Left lung (tissue), 10 donors: Measurements from ENCODE around the gene MICAL3. TPM values are rescaled to one million over a fixed set of nuclear protein-coding genes. Genes with fewer than 3 reads are reported as not detected.

Experiments used
- ATAC-seq: fragments of 200-7000 bp; cut with Tn5 transposase; one replicate; pipeline ENCODE4 v1.9.1; 2020; ENCODE audit warnings: moderate library complexity
- DNase-seq, 4 donors: peaks; one replicate each; pipeline ENCODE4 v3.0.0-alpha.2; 2013 to 2020
- H3K27ac ChIP-seq, 2 donors: fragments of 200-600 bp; sonication (generic) in 1 of 2; one replicate each; pipeline versions ENCODE4 v1.5.0 to v1.8.0; 2020 to 2021
- H3K27me3 ChIP-seq, 2 donors: fragments of 200-600 bp; sonication (generic) in 1 of 2; one replicate each; pipeline versions ENCODE4 v1.5.0 to v1.8.0; 2020 to 2021
- H3K36me3 ChIP-seq, 2 donors: fragments of 200-600 bp; sonication (generic) in 1 of 2; one replicate each; pipeline versions ENCODE4 v1.5.0 to v1.8.0; 2020 to 2021
- H3K4me1 ChIP-seq, 2 donors: fragments of 200-600 bp; one replicate each; pipeline ENCODE4 v1.8.0; 2021
- H3K4me3 ChIP-seq, 2 donors: fragments of 200-600 bp; sonication (generic) in 1 of 2; one replicate each; pipeline versions ENCODE4 v1.5.0 to v1.8.0; 2020 to 2021; ENCODE audit warnings: mild to moderate bottlenecking in 1 of 2
- H3K9me3 ChIP-seq, 2 donors: fragments of 200-600 bp; sonication (generic) in 1 of 2; one replicate each; pipeline versions ENCODE4 v1.5.0 to v1.8.0; 2020 to 2021
- CTCF ChIP-seq, 2 donors: fragments of 200-600 bp; sonication (generic) in 1 of 2; IDR thresholded peaks; one replicate each; pipeline versions ENCODE4 v1.5.0 to v1.8.0; 2021; ENCODE audit warnings: antibody characterized with exemption in 2 of 2
- intact Hi-C, 2 donors: fragments of 100-400 bp; cut with DNase I; formaldehyde crosslinking; loops; one replicate each; pipeline versions ENCODE4 v1.11.2 to v1.14.2; 2022
- polyA plus RNA-seq, 6 donors: library from polyadenylated mRNA; unstranded; fragments of 120-200 nt; gene quantifications; one replicate each; pipeline ENCODE4 v1.2.1, GENCODE V29; 2013; ENCODE audit not compliant: insufficient read length in 6 of 6
- total RNA-seq, 2 donors: library from RNA; stranded (reverse); fragmentation: NEBNext Ultra II Directional; extraction: Animal tissue kit (Norgen Biotek cat#: 25700); gene quantifications; one replicate each; pipeline ENCODE4 v1.2.1, GENCODE V29; 2021
- donor health status: DM: no; HTN: yes; CAD: no.
- donor health status: DM: no; HTN: no; CAD: no.

The MICAL3 gene
- total and polyA plus RNA-seq, 8 donors: 24.9 to 64.8 (median 56.2) TPM

- Histone ChIP-seq H3K4me1 (peaks cover 11 to 13% of the 10 kb centered on the region in 2 donors), H3K27ac (no peak overlapping the region), H3K4me3 (no peak overlapping the region), H3K9me3 (no peaks in the 10 kb centered on the region), H3K27me3 (no peaks in the 10 kb centered on the region), H3K36me3 (no peaks in the 10 kb centered on the region)
- ATAC-seq: no peak
- intact Hi-C loops: no loop called here
- DNase-seq: no peak
- no peak for TF ChIP-seq CTCF (IDR thresholded peaks at IDR 0.05)
Observed at GRCh38 chr22:17916226-17916889, 108.0 kb downstream of the MICAL3 start.

- Histone ChIP-seq H3K36me3 (no peaks in the 10 kb centered on the region), H3K27ac (no peak overlapping the region), H3K27me3 (no peaks in the 10 kb centered on the region), H3K4me1 (peaks cover 11 to 12% of the 10 kb centered on the region in 2 donors), H3K9me3 (no peaks in the 10 kb centered on the region), H3K4me3 (no peak overlapping the region)
- no peak for ATAC-seq
- no peak for TF ChIP-seq CTCF (IDR thresholded peaks at IDR 0.05)
- intact Hi-C loops: no loop called here
- DNase-seq: no peak
Observed at GRCh38 chr22:17915676-17916075, 108.7 kb downstream of the MICAL3 start.

GRCh38 chr22:17915188-17915587, 109.2 kb downstream of the MICAL3 start:
- intact Hi-C loops: no loop called here
- H3K27me3 ChIP-seq: no peaks in the 10 kb centered on the region
- no peaks in the 10 kb centered on the region for H3K9me3 ChIP-seq
- DNase-seq (no peak), ATAC-seq (no peak)
- TF ChIP-seq CTCF (IDR thresholded peaks at IDR 0.05): no peak
- no peak overlapping the region for H3K27ac ChIP-seq
- no peaks in the 10 kb centered on the region for H3K36me3 ChIP-seq
- peaks cover 9 to 15% of the 10 kb centered on the region in 2 donors for H3K4me1 ChIP-seq
- no peak overlapping the region for H3K4me3 ChIP-seq

- Histone ChIP-seq H3K27ac (no peak overlapping the region), H3K4me1 (peaks cover 5 to 12% of the 10 kb centered on the region in 2 donors), H3K27me3 (no peaks in the 10 kb centered on the region), H3K36me3 (no peaks in the 10 kb centered on the region), H3K4me3 (no peak overlapping the region), H3K9me3 (no peaks in the 10 kb centered on the region)
- no peak for TF ChIP-seq CTCF (IDR thresholded peaks at IDR 0.05)
- ATAC-seq (no peak), DNase-seq (no peak)
- intact Hi-C loops: no loop called here
Observed at GRCh38 chr22:17914474-17914873, 109.9 kb downstream of the MICAL3 start.

- no peak for TF ChIP-seq CTCF (IDR thresholded peaks at IDR 0.05)
- intact Hi-C loops: no loop called here
- no peaks in the 10 kb centered on the region for H3K27me3 ChIP-seq
- DNase-seq (no peak), ATAC-seq (no peak)
- no peak overlapping the region for H3K4me3 ChIP-seq
- no peak overlapping the region for H3K27ac ChIP-seq
- H3K9me3 ChIP-seq: no peaks in the 10 kb centered on the region
- no peaks in the 10 kb centered on the region for H3K36me3 ChIP-seq
- H3K4me1 ChIP-seq: peaks cover 5 to 11% of the 10 kb centered on the region in 2 donors
Observed at GRCh38 chr22:17913801-17914347, 110.5 kb downstream of the MICAL3 start.
